Adrenal gland (tissue), 12 donors: ENCODE results near the gene LIF. TPM values are rescaled to one million over a fixed set of nuclear protein-coding genes. Genes with fewer than 3 reads are reported as not detected.

Experiments used
- DNase-seq, 7 donors: peaks; one replicate each; pipeline ENCODE4 v3.0.0-alpha.2; 2019 to 2020
- H3K27ac ChIP-seq, 5 donors: fragments of 200-600 bp; sonication (generic) in 4 of 5; 1 replicate in 3 of 5; 2 replicates in 2 of 5; pipeline versions ENCODE4 v1.5.1 to v1.8.0; 2016 to 2020; ENCODE audit warnings: mild to moderate bottlenecking in 1 of 5
- H3K27me3 ChIP-seq: fragments of 200-600 bp; 2 replicates; pipeline ENCODE4 v1.8.0; 2021
- H3K36me3 ChIP-seq, 2 donors: fragments of 200-600 bp; replicated peaks in 1 of 2; 1 replicate in 1 of 2; 2 replicates in 1 of 2; pipeline versions ENCODE4 v1.5.1 to v1.8.0; 2018 to 2022
- H3K4me1 ChIP-seq, 2 donors: fragments of 200-600 bp; replicated peaks in 1 of 2; 1 replicate in 1 of 2; 2 replicates in 1 of 2; pipeline versions ENCODE4 v1.5.1 to v1.8.0; 2018 to 2021
- H3K4me3 ChIP-seq, 4 donors: fragments of 200-600 bp; sonication (generic) in 3 of 4; one replicate each; pipeline ENCODE4 v1.5.1; 2016 to 2018
- H3K9me3 ChIP-seq, 3 donors: fragments of 200-600 bp; sonication (generic) in 1 of 3; replicated peaks in 1 of 3; 1 replicate in 2 of 3; 2 replicates in 1 of 3; pipeline versions ENCODE4 v1.5.1 to v1.8.0; 2016 to 2021
- POLR2A ChIP-seq, 2 donors: fragments of 450-650 bp; IDR thresholded peaks; one replicate each; pipeline ENCODE4 v1.6.1; 2017; ENCODE audit warnings: antibody characterized with exemption in 2 of 2, mild to moderate bottlenecking in 2 of 2, moderate library complexity in 1 of 2
- WGBS, 4 donors: extraction: QIAGEN DNeasy Blood & Tissue Kit in 2 of 4; methylation state at CpG; one replicate each; pipeline versions ENCODE4 v1.1.5 to v1.1.7; 2013 to 2017; 5-methylcytosine and 5-hydroxymethylcytosine counted together
- intact Hi-C, 2 donors: fragments of 100-400 bp; cut with DNase I; formaldehyde crosslinking; loops; one replicate each; pipeline versions ENCODE4 v1.14.1 to v1.15.0; 2022 to 2023
- polyA plus RNA-seq, 3 donors: library from polyadenylated mRNA; stranded (reverse); fragments of 200-250 nt in 2 of 3; fragments of 350-450 nt in 1 of 3; fragmentation: Illumina TruSeq in 1 of 3; extraction: RNeasy Lipid Tissue Mini Kit (QIAGEN cat#74804) in 1 of 3; gene quantifications; one replicate each; pipeline ENCODE4 v1.2.3, GENCODE V29; 2013 to 2014
- total RNA-seq, 9 donors: library from RNA; depleted of rRNA in 4 of 9; stranded (reverse); fragments of >200 nt in 4 of 9; fragments of 120-200 nt in 1 of 9; fragmentation: NEBNext Ultra II Directional in 1 of 9; extraction: Animal tissue kit (Norgen Biotek cat#: 25700) in 1 of 9; gene quantifications; one replicate each; pipeline versions ENCODE4 v1.1.0 to v1.2.4, GENCODE V29; 2013 to 2023
- TF ChIP-seq, protein P1 (sequence below), 6 experiments: fragments of 450-650 bp in 4 of 6; fragments of 200-600 bp in 2 of 6; sonication (generic) in 1 of 6; IDR thresholded peaks; 1 replicate in 5 of 6; 2 replicates in 1 of 6; pipeline versions ENCODE4 v1.5.1 to v1.8.0; 2016 to 2021; ENCODE audit warnings: antibody characterized with exemption in 6 of 6, mild to moderate bottlenecking in 2 of 6, moderate library complexity in 1 of 6
- donor health status: healthy with polysubstance abuse.
- donor health status: Bipolar disorder and iron deficiency.
- donor health status: DM: yes; HTN: yes; CAD: no.
- donor health status: DM: no; HTN: no; CAD: no.
- donor health status: DM: no; HTN: no; CAD: no.
- donor health status: DM: yes; HTN: yes; CAD: no.

The LIF gene
- total and polyA plus RNA-seq, 12 donors = 0.06 to 9.3 (median 1.5) TPM

DNA sequence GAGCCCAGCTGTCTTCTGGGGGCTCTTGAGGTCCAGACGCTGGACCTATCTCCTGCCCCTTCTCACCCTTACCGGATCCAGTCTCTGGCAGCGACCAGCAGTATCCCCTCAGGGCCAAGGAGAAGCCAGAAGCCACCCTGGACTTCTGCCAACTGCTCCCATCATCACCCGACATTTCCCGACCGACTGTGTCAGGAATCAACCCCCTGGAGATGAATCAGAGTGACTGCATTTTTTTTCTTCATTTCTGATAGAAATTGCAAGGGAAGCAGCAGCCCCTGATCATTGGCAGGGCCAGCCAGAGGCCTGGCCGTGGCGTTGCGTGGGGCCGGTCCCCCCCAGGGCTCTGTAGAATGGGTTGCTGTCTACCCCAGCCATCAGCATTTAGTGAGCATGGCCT lies 5.2 kb upstream of the LIF start:
- no peak for DNase-seq
- Histone ChIP-seq H3K4me1 (peaks cover 8 to 15% of the 10 kb centered on the region in 2 donors), H3K9me3 (no peaks in the 10 kb centered on the region), H3K4me3 (no peak overlapping the region), H3K27me3 (no peaks in the 10 kb centered on the region), H3K27ac (no peak overlapping the region), H3K36me3 (no peaks in the 10 kb centered on the region)
- TF ChIP-seq, protein P1, sequence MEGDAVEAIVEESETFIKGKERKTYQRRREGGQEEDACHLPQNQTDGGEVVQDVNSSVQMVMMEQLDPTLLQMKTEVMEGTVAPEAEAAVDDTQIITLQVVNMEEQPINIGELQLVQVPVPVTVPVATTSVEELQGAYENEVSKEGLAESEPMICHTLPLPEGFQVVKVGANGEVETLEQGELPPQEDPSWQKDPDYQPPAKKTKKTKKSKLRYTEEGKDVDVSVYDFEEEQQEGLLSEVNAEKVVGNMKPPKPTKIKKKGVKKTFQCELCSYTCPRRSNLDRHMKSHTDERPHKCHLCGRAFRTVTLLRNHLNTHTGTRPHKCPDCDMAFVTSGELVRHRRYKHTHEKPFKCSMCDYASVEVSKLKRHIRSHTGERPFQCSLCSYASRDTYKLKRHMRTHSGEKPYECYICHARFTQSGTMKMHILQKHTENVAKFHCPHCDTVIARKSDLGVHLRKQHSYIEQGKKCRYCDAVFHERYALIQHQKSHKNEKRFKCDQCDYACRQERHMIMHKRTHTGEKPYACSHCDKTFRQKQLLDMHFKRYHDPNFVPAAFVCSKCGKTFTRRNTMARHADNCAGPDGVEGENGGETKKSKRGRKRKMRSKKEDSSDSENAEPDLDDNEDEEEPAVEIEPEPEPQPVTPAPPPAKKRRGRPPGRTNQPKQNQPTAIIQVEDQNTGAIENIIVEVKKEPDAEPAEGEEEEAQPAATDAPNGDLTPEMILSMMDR (IDR thresholded peaks at IDR 0.05) = no peak
- TF ChIP-seq POLR2A (IDR thresholded peaks at IDR 0.05) = no peak
- intact Hi-C loops = no loop called here
- 38 to 77% (median 73%) methylated on average over 5 to 10 of the region's 10 CpGs for WGBS, 4 donors

DNA sequence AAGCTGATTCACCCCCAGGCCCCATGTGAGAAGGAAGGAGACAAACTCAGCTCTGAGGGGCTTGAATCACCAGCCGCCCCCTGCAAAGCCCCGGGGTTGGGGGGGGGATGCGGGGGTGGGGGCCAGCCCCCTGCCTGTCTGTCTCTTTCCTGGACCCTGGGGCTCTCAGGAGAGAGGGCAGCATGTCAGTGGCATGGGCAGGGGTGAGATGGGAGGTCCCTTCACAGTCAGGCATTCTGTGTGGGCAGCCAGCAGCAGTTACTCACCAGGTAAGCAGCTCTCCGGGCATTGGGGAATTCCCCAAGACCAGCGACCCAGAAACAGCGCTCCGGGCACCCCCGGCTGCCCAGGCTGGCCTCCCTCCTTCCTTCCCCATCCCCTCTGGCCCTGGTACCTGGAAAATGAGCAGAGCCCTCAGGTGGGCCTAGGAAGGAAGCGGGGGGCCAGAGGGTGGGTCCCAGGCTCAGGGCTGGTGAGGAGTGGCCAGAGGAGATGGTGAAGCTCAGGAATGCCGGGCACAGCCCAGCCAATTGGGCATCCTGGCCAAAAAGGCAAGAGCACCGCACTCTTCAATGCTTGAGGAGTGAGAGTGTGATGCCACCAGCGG lies 4.2 kb upstream of the LIF start:
- H3K27ac ChIP-seq = no peak overlapping the region
- no peaks in the 10 kb centered on the region for H3K9me3 ChIP-seq
- H3K36me3 ChIP-seq = no peaks in the 10 kb centered on the region
- H3K4me1 ChIP-seq = peaks cover 7 to 14% of the 10 kb centered on the region in 2 donors
- TF ChIP-seq POLR2A (IDR thresholded peaks at IDR 0.05) = no peak
- TF ChIP-seq, protein P1 (IDR thresholded peaks at IDR 0.05) = no peak
- WGBS, 4 donors = 58 to 88% (median 75%) methylated on average over 3 to 12 of the region's 12 CpGs
- no peak overlapping the region for H3K4me3 ChIP-seq
- H3K27me3 ChIP-seq = no peaks in the 10 kb centered on the region
- intact Hi-C loops = no loop called here
- DNase-seq = no peak

DNA sequence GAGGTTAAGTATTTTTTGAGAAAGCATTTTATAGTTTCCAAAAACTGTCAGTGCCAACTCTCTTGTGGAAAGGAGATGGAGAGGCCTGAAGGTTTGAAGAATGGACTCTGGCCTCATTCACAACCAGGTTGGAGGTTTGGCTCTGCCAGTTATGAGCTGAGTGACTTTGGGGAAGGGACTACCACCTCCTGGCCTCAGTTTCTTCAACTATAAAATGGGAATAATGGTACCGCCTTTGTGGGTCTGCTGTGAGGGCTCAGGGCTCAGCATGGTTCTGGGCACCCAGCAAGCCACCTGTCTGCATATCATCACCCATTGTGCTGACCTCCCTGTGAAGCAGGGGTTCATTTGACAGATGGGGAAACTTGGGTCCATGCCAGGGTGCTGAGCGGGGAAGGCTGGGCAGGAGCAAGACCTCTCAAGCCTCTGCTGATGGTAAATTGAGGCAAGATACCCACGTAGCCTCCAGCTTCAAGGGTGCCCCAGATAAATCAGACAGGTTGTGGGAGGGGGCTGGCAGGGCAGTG lies 3.5 kb upstream of the LIF start:
- no peak overlapping the region for H3K4me3 ChIP-seq
- H3K36me3 ChIP-seq = no peaks in the 10 kb centered on the region
- H3K27me3 ChIP-seq = no peaks in the 10 kb centered on the region
- H3K27ac ChIP-seq = no peak overlapping the region
- H3K9me3 ChIP-seq = no peaks in the 10 kb centered on the region
- intact Hi-C loops = no loop called here
- peaks cover 8 to 16% of the 10 kb centered on the region in 2 donors for H3K4me1 ChIP-seq
- 80 to 100% (median 88%) methylated on average over 1 to 3 of the region's 3 CpGs for WGBS, 4 donors
- no peak for DNase-seq
- TF ChIP-seq POLR2A (IDR thresholded peaks at IDR 0.05) = no peak
- TF ChIP-seq, protein P1 (IDR thresholded peaks at IDR 0.05) = no peak

DNA sequence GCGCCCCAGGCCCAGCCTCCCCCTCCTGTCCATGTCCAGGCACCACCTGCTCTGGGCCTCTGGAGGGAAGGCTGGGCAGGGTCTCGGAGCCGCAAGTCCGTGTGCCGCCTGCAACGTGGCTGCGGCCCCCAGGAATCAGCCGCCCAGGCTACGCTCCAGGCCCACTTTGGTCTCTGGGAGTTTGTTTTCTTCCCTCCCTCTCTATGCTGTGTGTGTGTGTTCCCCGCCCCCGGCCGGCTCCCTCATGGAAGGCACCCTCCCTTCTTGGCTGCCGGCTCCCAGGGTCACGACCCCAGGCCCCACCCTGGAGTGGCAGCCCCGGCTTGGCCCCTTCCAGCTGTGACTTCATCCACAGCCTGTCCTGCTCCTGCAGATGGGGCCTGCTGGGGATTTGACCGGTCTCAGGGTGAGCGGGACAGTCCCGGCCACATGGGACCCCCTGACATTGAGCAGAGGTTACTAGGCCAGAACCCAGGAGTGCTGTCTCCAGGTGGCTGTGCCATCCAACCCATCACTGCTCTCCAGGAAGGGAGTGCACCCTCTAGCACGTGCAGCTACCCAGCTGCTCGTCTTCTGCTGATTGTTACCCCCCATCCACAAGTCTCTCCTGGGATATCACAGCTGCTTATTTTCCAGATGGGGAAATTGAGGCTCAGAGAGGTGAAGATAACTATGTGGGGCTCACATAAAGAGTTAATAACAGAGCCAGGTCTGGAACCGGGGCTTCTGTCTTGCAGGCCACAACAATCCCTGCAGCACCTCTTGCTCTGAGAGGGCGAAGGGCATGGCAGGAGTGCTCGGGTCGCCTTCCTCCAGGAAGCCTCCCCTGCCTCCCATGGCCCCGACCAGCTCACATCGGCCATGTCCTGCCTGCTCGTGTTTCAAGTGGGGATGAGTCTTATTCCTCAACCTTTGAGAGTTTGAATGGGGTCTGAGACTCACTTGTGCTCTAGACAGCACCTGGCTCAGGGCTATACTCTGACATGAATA lies 2.8 kb upstream of the LIF start:
- no peaks in the 10 kb centered on the region for H3K9me3 ChIP-seq
- H3K4me3 ChIP-seq = no peak overlapping the region
- peaks cover 8 to 16% of the 10 kb centered on the region in 2 donors for H3K4me1 ChIP-seq
- TF ChIP-seq POLR2A (IDR thresholded peaks at IDR 0.05) = no peak
- TF ChIP-seq, protein P1 (IDR thresholded peaks at IDR 0.05) = no peak
- no peaks in the 10 kb centered on the region for H3K27me3 ChIP-seq
- H3K27ac ChIP-seq = no peak overlapping the region
- no peak for DNase-seq
- intact Hi-C loops = no loop called here
- H3K36me3 ChIP-seq = no peaks in the 10 kb centered on the region
- 79 to 86% (median 83%) methylated on average over 17 to 27 of the region's 27 CpGs for WGBS, 4 donors
